ENCODE measurements around the gene CCDC179.
A peak's percentile ranks its signal among the peaks of the same experiment; 100 is the strongest.

Gene CCDC179

DNA sequence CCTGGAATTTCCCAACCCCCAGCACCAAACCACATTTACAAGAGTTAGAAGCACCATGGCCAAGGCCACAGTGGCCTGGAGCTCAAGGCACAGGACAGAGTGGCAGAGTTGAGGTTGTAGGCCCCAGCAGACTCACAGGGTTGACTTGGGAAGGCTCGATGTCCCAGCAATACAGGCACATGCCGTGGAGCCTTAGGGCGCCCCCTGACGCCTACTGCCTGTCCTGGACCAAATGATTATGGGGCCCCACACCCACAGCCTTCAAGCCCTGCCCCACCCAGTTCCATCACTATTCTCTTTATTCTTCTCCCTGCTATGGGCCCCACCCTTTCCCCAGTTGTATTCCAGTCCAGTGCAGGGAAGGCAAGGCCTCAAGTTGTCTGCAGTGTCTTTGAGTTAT lies at the start of gene CCDC179:
Gene CCDC179 (minus strand): TSS at position 234 of the 400 bp plus-strand sequence. CDS start 53 bp downstream, at position 181.
- DNase-seq: no peak

DNA sequence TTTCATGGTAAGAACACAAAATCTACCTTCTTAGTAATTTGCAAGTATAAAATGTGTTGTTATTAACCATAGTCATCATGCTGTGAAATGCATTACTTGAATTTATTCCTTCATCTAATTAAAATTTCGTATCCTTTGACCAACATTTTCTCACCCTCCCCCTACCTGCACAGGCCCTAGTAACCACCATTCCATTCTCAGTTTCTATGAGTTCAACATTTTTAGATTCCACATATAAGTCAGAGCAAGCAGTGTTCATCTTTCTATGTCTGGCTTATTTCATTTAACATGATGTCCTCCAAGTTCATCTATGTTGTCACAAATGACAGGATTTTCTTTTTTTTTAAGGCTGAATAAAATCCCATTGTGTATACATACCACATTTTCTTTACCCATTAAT lies 43.5 kb upstream of the CCDC179 start:
- no peak for DNase-seq

DNA sequence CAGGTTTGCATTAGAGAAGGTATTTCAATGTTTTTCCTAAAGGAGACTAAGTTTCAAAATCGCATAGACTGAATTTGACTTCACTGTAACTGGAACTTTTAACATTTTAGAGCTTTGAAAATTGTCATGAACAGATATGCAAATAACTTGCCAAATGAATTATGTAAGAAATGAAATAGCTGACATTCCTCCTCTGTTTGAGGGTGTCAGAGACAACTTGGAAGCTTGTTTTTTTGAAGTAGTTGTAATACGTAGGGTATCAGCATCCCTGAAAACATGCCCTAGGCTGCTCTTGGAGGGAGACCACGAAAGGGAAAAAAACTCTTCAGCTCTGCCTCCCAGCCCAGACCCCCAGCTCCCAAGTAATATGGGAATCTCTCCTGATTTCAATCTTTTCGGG lies 41.3 kb upstream of the CCDC179 start:
- DNase-seq: no peak

DNA sequence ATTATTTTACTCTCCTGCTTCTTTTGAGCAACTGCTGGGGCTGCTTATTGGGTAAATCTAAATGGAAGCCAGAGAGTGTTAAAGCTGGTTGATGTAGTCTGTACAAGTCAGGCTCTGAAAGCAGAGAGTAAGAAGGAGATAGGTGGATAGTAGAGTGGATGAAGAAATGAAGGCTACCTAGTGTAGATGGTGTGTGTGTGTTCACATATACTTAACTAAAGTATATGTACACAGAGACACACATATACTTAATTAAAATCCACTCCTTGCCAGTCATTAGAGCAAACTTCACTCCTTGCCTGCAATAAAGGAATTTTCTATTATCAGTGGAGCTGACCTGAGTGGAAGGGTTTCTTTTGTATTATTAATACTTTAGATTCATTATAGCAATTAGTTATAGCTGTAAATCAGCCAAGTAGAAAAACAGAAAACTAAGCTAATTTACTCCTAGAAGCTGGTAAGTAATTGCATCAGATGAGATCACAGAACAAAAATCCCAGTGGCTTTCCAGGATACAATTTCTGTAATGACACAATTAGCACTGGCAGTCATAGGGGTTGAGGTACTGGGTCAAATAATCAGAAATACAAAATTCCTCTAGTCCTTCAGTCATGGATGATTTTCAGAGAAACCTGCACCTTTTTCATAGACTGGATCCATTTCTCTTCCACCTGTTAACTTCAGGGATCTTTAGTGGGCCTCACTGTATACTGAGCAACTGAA lies 40.7 kb upstream of the CCDC179 start:
- no peak for DNase-seq

DNA sequence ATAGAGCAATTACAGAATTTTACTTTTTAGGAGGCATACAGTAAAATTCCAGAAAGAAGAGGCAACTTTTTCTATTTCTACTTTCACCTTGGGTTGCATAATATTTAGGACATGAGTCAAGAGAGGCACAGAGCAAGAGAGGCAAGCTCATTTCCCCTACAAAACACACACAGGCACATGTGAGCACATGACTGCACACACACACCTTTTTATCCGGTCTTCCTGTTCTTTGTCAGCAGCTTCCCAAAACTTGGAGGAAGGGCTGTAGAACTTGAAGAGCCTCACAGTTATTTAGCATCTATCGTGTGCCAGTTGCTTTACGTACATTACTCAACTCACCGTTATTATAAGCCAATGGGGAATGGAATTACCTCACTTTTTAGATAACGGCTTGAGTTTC lies 37.8 kb upstream of the CCDC179 start:
- no peak for DNase-seq

DNA sequence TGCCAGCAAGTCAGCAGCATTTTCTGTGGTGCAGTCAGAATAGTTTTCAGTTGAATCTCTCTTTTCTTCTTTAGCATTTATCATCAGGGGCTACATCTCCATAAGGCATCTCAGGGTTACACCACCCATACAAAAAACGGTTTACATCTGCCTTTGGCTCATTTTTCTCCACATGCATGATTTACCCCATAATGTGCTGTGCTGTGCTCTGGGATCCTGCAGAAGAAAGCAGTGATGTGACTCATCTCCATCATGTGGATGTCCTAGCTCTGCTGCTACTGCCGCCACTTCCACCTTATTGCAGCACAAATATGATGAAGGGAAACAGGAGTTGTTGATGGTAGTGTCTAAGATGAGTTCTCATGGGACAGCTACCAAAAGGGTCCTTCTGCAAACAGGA lies 30.0 kb upstream of the CCDC179 start:
- DNase-seq: no peak

DNA sequence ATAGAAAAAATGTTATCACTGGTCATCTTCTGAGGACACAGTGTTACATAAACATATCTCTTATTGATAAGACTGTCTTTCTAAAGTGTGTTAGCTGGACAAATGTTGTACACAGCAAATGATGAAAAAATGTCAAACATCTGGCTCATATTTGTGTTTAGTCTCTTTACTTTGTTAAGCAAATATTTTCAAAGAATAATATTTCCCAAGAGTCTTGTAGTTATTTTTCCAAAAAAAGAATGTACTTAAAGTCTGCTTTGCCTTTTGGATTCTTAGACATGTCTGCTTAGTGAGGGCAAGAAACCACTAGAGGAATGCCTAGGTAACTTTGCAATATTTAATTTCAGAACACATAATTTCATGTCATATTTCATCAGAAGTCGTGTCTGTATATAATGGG lies 23.9 kb upstream of the CCDC179 start:
- no peak for DNase-seq

DNA sequence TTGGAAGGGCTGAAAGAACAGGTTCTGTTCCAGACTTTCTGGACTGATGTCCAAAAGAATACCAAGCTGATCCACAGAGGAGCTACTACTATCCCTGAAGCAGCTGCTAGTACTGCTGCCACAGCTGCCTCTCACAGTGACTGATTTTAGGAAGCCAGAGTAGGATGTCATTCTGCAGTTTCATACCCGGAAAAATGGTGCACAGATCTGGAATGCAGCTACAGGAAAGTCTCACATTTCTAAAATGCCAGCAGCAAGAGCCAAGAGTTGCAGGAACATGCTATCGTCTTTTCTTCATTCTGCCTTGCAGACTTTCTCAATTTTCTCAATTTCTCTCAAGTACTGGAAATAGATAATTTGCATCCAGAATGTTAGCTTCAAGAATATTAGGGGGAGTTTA lies 19.4 kb upstream of the CCDC179 start:
- no peak for DNase-seq

DNA sequence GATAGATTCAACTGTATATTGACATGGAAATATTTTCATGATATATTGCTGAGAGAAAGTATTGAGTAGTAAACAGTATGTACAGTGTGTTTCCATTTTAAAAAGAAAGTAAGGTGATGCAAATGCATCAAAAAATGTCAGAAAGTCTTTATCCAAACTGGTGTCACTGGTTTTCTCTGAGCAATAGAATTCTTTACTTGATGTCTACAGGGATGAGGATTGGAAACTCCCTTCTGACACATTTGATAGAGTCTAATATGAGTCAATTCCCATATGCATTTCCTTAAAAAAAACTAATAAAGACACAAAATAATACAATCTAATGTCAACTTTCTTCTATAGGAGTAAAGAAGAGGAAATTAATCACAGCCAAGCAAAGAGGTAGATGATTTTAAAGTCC lies 18.3 kb upstream of the CCDC179 start:
- DNase-seq: no peak

DNA sequence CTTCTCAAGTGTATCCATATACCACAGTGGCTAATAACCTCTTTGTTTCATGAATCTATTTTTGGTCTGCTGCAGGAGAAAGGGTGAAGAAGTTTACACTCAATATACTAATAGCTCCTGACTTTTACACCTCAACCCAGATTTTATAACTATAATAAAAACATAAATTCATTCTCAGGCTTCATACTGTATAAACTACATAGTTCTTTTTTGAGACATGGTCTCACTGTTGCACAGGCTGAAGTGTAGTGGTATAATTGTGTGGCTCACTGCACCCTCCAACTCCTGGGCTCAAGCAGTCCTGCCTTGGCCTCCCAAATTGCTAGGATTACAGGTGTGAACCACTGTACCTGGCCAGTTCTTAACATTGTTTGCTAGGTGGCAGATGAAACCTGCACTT lies 17.8 kb upstream of the CCDC179 start:
- DNase-seq: no peak

DNA sequence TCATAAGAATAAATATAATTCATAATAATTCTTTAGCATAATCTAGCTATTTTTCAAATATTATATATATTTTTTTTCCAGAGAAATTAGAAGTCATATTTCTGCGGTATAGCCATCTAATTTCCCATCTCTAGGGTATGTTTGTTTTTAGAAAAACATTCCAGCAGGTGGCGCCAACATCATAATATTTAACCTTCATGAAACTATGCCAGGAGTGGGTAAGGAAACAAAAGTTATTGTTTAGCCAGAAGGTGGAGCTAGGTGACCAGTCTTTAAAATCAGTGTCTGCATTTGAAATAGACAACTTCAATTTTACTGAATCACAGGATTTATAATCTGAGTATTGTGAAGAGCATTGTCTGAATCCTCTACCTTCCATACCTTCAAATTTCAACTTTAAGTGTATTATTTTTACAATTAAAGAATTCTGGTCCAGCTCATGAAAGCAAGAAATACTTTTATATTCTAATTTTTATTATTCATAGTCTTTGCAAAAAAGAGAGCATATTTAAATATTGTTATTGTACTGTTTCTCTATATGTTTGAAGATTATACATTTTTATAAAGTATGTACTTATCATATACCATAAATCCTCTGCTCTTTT lies 15.7 kb upstream of the CCDC179 start:
- DNase-seq: peak; percentile 92

DNA sequence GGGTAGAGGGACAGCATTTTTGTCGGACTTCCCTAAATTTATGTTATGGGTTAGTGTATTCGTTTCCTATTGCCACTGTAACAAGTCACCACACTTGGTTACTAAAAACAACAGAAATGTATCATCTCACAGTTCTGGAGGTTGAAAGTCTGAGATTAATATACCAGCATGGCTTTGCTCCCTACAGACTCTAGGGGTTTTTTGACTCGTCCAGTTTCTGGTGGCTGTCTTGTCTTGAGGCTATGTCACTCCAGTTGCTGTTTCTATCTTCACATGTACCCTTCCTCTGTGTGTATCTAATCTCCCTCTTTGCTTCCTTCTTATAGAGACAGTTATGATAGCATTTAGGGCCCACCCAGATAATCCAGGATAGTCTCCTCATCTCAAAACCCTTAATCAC lies 9.1 kb upstream of the CCDC179 start:
- no peak for DNase-seq

DNA sequence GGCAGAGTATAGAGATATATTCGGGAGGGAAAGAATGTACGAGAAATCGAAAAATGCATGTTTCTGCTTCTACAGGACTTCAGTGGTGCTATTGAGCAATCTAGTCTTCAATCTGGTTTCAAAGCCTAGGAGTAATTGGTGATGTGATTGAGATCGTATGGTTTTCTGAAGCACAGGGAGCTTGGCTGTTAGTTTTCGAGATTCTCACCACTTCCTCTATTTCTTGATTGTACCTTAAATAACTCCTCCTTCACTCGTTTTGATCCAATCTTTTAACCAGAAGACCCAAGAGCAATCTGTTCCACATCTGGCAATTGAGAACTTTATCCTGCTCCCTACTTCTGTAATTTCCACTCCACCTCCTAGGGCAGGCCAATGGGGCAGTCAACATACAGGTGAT lies 518 bp downstream of the CCDC179 start:
- DNase-seq: peak; percentile 40

DNA sequence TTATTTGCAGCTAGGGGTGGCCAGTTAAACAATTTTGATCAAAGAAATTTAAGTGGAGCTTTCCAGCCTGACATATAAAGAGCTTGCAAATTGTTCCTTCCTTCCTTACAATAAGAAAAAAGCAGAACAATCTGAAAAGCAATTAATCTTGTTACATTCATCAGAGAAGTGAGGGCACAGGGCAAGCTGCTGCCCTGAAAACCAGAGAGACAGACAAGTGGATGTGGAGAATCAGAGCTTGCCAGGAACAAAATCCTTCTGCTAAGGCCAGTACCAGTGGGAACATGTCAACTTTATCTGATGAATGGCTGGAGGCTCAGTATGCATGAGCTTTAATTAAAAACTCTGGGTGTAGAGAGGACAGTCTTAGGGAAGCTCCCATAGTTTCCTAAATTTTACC lies 8.8 kb downstream of the CCDC179 start:
- DNase-seq: peak; percentile 5

DNA sequence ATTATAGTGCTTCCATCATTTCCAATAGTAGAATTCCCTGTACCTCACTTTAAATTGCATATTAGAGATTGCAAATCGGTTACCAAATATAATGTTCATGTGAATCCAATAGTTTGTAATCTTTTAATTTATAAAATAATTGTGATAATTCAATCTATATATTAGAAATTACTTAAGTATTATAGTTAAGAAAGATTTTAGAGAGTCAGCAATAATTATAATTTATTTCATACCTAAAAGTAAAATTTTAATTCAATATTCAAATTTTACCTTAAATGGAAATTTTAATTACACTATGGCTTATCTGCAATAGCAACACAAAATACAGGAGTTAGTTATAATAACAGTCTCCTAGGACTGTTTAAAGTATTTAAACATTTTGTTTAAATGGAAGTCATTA lies 13.5 kb downstream of the CCDC179 start:
- no peak for DNase-seq

DNA sequence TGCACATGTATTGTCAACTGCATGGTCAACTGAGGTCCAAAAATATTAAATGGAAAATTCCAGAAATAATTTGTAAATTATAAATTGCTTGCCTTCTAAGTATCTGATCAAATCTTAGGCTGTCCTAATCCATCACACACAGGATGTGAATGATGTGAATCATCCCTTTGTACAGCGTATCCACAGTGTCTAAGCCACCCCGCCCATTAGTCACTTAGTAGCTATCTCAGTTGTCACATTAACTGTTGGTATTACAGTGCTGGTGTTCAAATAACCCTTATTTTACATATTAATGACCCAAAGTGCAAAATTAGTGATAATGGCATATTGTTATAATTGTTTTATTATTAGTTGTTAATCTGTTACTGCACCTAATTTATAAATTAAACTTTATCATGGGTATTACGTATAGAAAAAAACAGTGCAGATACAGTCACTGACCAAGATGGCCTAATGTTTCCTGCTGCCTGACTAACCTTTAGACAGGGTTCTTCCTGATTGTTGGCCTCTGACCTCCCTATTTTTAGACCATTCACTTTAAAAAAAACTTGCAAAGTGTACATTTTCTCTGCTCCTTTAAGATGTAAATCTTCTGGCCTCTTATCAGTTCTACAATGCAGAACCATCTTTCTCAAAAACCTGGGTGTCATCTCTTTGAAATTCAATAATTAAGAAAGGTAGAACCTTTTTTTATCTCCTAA lies 27.8 kb downstream of the CCDC179 start:
- no peak for DNase-seq

DNA sequence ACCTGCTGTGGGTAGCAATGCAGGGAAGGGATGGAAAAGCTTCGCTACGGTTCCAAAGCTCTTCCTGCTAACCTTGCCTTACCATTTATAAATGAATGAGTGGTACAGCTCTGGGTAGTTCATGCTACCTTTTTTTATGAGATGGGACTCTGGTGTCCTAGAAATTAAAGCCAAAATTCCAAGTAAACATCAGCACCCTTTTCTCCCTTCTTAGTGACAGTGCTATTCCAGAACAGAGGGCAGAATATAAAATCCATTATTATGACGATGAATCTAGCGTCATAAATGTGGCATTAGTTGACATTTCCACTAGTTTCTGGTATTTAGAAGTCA lies 30.2 kb downstream of the CCDC179 start:
- no peak for DNase-seq

DNA sequence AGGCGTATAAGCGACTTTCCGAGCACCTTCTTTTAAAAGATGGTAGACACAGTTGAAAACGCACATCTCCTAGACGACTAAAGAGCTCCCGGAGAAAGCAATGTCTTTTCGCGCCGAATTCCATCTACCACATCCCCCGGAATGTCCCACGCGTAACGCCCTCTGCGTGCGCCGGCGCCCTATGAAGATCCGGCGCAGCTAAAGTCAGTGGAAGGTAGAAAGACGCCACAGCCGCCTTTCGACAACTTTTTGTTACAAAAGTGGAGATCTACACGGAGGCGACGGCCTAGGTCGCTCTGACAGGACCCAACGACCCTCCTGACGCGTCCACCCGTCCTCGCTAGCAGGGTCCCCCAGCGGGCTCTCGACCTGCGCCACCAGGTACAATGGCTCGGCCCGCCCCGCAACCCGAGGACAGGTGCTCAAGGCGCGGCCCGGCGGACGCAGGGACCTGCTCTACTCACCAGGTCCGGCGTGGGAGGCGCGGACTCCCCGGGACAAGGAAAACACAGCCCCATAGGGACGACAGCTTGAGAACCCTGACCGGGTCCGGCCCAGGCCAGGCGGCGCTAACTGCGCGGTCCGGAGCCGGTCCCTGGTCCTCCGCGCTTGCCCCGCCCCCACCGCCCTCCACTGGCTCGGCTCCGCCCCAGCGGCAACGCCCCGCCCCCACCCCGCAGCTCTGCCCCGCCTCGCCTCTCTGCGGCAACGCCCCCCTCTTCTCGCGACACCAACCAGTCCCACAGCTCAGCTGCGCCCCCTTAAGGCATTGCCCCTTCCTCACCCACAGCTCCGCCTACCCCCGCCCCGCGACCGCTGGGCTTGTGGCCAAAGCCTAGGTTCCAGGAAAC lies 30.8 kb downstream of the CCDC179 start, which contains the start of gene SVIP:
Gene SVIP (minus strand): TSS at position 571 of the 851 bp plus-strand sequence. CDS start 53 bp downstream, at position 518.
- DNase-seq: peak; percentile 95

DNA sequence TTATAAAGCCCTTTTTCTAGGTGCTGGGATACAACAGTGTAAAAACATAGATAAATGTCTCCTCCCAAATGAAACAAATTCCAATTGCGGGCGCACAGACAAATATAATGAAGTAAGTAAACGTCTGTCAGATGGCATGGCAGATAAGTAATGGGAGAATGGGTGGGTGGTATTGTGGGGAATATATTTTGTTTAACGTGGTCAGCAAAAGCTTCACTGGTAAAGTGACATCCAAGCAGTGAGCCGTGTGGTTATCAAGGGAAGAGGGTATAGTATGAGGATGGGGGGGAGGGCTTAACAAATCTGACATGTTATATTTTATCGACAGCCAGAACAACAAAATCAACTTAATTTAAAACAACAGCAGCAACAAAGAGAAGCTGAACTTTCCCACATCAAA lies 31.9 kb downstream of the CCDC179 start:
- peak; percentile 72 for DNase-seq

DNA sequence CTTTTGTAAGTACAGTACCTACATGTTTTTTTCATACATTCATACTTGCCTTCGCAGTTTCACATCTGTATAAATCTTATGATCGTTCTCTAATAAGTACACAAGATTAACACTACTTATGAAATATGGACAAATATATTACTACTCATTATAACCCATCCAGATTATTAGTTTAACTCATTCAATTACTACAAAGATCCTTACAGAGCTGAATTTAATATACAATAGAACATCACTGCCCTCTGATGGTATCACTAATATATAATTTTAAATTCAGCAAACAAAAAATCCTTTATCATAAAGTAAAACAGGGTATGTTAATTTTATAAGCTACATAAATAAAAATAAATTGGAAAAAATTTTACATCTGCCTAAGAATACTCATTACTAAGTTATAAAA lies 38.1 kb downstream of the CCDC179 start:
- DNase-seq: no peak

DNA sequence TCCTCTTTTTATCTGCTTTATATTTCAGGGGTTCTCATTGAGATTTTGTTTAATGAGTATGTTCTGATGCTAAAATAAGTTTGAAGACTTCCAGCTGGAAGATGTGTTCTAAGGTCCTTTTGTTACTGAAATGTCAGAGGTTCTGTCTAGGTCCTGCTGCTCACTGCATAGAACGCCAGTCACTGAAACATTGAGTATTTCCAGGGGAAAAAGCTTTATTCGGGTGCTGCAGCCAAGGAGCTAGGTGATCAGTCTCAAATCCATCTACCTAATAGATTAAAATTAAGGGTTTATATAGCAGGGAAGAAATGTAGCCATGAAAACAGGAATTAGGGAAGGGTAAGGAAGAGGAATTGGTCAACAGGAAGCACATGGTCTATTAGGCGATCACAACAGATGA lies 50.4 kb downstream of the CCDC179 start:
- no peak for DNase-seq

DNA sequence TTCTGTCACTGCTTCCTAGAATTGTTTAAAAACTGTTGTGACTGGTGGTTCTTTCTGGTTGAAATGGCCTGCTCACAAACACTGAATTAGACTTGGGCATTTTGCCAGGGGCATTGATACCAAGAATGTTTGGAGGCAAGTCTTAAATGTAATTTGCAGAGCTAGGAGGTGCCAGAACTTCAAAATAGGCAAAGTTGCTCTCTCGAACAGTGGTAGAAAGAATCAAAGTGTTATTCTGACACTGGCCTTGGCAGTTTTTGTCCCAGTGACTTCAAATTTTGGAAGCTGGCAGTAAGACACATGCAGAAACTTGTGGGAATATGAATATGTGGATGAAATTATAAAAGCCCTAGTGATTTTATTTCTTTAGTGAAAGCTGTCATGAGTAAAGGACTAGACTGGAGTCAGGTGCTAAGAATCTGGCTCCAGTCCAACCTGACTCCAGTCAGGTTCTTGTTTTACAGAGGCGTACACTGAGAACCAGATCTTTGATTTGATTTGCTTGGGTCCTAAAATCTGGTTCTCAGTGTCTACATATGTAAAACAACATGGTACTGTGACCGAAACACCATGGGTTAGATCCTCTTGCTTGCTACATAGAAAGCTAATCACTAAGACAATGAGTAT lies 51.6 kb downstream of the CCDC179 start:
- DNase-seq: no peak
